GM18526 (cell line): Measurements from ENCODE around the gene DDAH2.

ENCODE experiments used
- POLR2A ChIP-seq: IDR thresholded peaks from 3 replicates; pipeline ENCODE4 v1.6.1; 2011; ENCODE audit not compliant: insufficient read length; ENCODE audit errors: extremely low read depth

The DDAH2 gene

GRCh38 chr6:31728767-31729514 lies at the start of gene DDAH2:
Gene DDAH2 (minus strand): TSS chr6:31729299. CDS start chr6:31729161, 138 bp downstream.
- TF ChIP-seq POLR2A = no peak

GRCh38 chr6:31778193-31778592 lies 49.1 kb upstream of the DDAH2 start:
- TF ChIP-seq POLR2A = no peak

- TF ChIP-seq POLR2A = no peak
Observed at GRCh38 chr6:31777667-31778050, 48.6 kb upstream of the DDAH2 start.

- no peak for TF ChIP-seq POLR2A
Observed at GRCh38 chr6:31776989-31777666, 48.0 kb upstream of the DDAH2 start, which contains the start of gene VWA7. Gene VWA7 (minus strand): TSS chr6:31777328. CDS start chr6:31776779, 549 bp downstream.

GRCh38 chr6:31776485-31776988 lies 47.4 kb upstream of the DDAH2 start:
- no peak for TF ChIP-seq POLR2A

- TF ChIP-seq POLR2A = no peak
Observed at GRCh38 chr6:31775633-31776484, 46.8 kb upstream of the DDAH2 start.

- no peak for TF ChIP-seq POLR2A
Observed at GRCh38 chr6:31775184-31775583, 46.1 kb upstream of the DDAH2 start.

- no peak for TF ChIP-seq POLR2A
Observed at GRCh38 chr6:31771992-31772358, 42.9 kb upstream of the DDAH2 start.

GRCh38 chr6:31770860-31771259 lies 41.8 kb upstream of the DDAH2 start:
- TF ChIP-seq POLR2A = no peak

- no peak for TF ChIP-seq POLR2A
Observed at GRCh38 chr6:31769684-31770371, 40.7 kb upstream of the DDAH2 start.

- no peak for TF ChIP-seq POLR2A
Observed at GRCh38 chr6:31768363-31769257, 39.5 kb upstream of the DDAH2 start.

- TF ChIP-seq POLR2A = no peak
Observed at GRCh38 chr6:31767096-31767645, 38.1 kb upstream of the DDAH2 start.

GRCh38 chr6:31765910-31766794 lies 37.1 kb upstream of the DDAH2 start:
- no peak for TF ChIP-seq POLR2A
